ENCODE results near the gene TRPC1. TPM values are rescaled to one million over a fixed set of nuclear protein-coding genes. Genes with fewer than 3 reads are reported as not detected.
"Not testable (repeated sequence)": the region's sequence is repeated elsewhere in the genome, so short reads cannot be mapped to it uniquely, and the experiment has no call there.

TRPC1 gene
- total RNA-seq, 4 donors from 2014 or later: 3.3 to 12.0 (median 4.6) TPM

DNA sequence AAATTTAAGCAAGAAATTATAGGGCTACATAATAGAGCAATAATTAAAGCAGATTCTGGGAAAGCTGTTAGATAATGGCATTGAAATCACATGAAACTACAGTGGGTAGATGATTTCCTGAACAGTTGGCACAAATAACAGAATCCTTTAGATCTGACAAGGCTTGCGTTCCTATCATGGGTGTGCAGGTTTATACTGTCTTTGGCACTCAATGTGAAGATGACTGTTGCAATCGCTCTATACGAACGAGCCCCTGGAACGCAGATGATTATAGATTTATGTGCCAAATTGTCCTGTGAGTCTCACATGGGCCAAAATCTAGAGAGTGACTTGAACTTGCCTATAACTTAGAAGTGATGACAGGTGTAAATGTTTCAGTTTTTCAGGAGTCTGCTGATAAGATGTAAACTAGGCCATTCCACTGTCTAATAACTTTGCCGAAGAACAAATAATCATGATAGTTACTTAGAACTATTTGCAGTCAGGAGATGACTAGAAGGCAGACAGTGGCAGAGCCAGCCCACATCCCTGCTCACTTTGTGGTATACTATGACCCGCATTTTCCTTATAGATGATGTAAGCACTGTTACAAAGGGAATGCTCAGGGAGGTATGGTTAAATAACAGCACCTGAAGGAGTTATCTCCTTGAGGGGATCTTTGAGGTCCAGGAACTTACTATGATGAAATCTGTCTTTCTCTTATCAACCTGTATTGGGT is 30.5 kb upstream of the TRPC1 start:
- 64% methylated on average over 7 of the region's 7 CpGs for WGBS
- Histone ChIP-seq H3K27me3 (no peaks in the 10 kb centered on the region), H3K4me3 (no peak overlapping the region), H3K27ac (no peak overlapping the region), H3K36me3 (no peaks in the 10 kb centered on the region), H3K9me3 (no peaks in the 10 kb centered on the region), H3K4me1 (no peaks in the 10 kb centered on the region)
- DNase-seq (ENCODE audit: low spot score in 2 of 2): no peak
- TF ChIP-seq POLR2AphosphoS5 (IDR thresholded peaks at IDR 0.05) (no peak), EP300 (IDR thresholded peaks at IDR 0.05) (no peak), POLR2A (IDR thresholded peaks at IDR 0.05) (no peak)
- TF ChIP-seq, protein P1, sequence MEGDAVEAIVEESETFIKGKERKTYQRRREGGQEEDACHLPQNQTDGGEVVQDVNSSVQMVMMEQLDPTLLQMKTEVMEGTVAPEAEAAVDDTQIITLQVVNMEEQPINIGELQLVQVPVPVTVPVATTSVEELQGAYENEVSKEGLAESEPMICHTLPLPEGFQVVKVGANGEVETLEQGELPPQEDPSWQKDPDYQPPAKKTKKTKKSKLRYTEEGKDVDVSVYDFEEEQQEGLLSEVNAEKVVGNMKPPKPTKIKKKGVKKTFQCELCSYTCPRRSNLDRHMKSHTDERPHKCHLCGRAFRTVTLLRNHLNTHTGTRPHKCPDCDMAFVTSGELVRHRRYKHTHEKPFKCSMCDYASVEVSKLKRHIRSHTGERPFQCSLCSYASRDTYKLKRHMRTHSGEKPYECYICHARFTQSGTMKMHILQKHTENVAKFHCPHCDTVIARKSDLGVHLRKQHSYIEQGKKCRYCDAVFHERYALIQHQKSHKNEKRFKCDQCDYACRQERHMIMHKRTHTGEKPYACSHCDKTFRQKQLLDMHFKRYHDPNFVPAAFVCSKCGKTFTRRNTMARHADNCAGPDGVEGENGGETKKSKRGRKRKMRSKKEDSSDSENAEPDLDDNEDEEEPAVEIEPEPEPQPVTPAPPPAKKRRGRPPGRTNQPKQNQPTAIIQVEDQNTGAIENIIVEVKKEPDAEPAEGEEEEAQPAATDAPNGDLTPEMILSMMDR (IDR thresholded peaks at IDR 0.05): no peak

DNA sequence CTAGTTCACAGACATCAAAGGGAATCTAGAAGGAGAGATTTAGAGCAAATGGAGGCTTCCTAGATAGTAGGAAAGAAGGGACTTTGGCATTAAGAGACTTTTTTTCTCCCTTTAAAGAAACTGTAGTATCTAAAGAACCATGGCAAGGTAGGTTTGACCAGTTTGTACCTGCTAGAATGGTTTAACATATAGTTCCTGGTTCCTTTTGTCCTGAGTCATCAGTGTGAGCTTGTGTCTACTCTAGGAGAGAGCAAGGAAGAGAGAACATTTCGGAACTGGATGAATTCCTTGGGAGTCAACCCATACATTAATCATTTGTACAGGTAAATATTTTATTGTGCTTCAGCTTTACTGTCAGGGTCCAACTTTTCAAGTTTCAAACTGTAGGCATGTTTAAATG is 29.6 kb upstream of the TRPC1 start:
- DNase-seq (ENCODE audit: low spot score in 2 of 2): no peak
- Histone ChIP-seq H3K4me1 (no peaks in the 10 kb centered on the region), H3K27me3 (no peaks in the 10 kb centered on the region), H3K4me3 (no peak overlapping the region), H3K36me3 (no peaks in the 10 kb centered on the region), H3K9me3 (no peaks in the 10 kb centered on the region), H3K27ac (no peak overlapping the region)
- TF ChIP-seq, protein P1 (IDR thresholded peaks at IDR 0.05): no peak
- WGBS: 71% methylated on average over 1 of the region's 1 CpG

DNA sequence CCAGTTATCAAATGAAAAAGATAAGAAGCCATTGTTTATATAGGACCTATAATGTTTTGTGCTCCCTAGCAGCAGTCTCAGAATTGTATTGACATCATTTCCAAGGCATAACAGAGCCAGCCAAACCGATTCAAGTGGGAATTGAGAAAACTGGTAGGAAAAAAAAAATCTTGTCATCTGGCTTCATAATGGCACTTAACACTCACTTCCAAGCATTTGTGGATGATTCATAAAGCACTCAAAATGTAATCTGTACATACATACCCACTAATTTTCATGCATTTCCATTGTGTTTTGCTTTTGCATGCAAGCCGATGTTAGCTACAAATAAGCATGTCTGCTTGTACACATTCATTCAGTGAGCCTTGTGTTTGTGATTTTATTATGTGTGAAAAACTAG is 18.6 kb upstream of the TRPC1 start:
- Histone ChIP-seq H3K27ac (no peak overlapping the region), H3K36me3 (no peaks in the 10 kb centered on the region), H3K9me3 (no peaks in the 10 kb centered on the region), H3K4me3 (no peak overlapping the region), H3K4me1 (no peaks in the 10 kb centered on the region), H3K27me3 (no peaks in the 10 kb centered on the region)
- no peak for TF ChIP-seq POLR2A (IDR thresholded peaks at IDR 0.05)
- TF ChIP-seq POLR2AphosphoS5 (IDR thresholded peaks at IDR 0.05): no peak
- TF ChIP-seq, protein P1 (IDR thresholded peaks at IDR 0.05): no peak
- TF ChIP-seq EP300 (IDR thresholded peaks at IDR 0.05): no peak
- WGBS: 63% methylated on average over 2 of the region's 2 CpGs
- no peak for DNase-seq (ENCODE audit: low spot score in 2 of 2)

DNA sequence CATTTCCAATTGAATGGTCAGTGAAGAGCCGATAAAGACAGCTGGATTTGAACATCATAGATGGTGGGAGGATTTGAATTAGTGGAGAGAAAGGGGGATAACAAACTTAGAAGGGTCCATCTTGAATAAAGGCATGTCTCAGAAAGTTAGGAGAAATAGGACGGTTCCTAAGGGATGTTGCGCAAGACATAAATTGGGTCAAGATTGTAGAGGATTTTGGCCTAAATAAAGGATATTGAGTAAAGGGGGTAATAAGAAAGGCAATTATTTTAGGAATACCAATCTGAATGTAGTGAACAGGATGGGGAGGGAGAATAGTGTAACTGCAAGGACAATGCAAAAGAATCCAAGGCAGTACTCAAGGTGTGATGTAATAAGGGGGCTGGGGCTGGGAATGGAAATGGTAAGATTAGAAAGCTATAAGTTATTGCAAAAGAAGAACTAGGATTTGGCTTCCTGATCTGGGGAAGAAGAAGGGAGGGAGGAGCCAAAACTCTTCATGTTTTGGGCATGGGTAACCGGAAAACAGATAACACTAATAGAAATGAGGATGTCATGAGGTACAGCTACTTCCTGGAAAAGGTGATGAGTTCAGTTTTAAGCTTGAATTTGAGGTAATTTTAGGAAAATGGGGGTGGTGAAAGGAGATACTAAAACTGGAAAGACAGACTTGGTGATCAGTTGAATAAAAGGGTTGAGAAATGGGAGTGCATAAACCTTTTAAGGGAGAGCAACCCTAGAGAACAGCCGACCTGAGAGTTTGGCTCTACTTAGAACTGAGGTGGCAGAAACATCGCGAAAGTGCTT is 17.3 kb upstream of the TRPC1 start:
- no peaks in the 10 kb centered on the region for H3K27me3 ChIP-seq
- WGBS: 88% methylated on average over 7 of the region's 7 CpGs
- no peak overlapping the region for H3K27ac ChIP-seq
- no peak for TF ChIP-seq POLR2A (IDR thresholded peaks at IDR 0.05)
- TF ChIP-seq POLR2AphosphoS5 (IDR thresholded peaks at IDR 0.05): no peak
- no peak for TF ChIP-seq EP300 (IDR thresholded peaks at IDR 0.05)
- TF ChIP-seq, protein P1 (IDR thresholded peaks at IDR 0.05): no peak
- DNase-seq (ENCODE audit: low spot score in 2 of 2): no peak
- H3K4me3 ChIP-seq: no peak overlapping the region
- H3K9me3 ChIP-seq: no peaks in the 10 kb centered on the region
- no peaks in the 10 kb centered on the region for H3K4me1 ChIP-seq
- no peaks in the 10 kb centered on the region for H3K36me3 ChIP-seq

DNA sequence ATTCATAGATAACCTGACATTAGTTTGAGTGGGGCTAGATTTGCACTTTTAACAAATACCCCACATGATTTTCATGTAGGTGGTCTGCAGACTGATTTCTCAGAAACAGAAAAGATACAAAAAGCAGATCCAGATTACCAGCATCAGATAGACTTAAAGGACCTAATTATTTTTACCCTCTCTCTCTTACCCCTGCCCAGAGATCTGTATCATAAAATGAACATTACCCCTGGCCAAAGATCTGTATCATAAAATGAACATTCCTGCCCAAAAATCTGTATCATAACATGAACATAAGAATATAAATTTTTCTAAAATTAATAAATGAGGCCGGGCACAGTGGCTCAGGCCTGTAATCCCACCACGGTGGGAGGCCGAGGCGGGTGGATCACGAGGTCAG is 14.6 kb upstream of the TRPC1 start:
- H3K36me3 ChIP-seq: no peaks in the 10 kb centered on the region
- no peaks in the 10 kb centered on the region for H3K9me3 ChIP-seq
- no peak overlapping the region for H3K27ac ChIP-seq
- H3K4me3 ChIP-seq: no peak overlapping the region
- H3K4me1 ChIP-seq: no peaks in the 10 kb centered on the region
- WGBS: 100% methylated on average over 5 of the region's 5 CpGs
- H3K27me3 ChIP-seq: no peaks in the 10 kb centered on the region
- no peak for DNase-seq (ENCODE audit: low spot score in 2 of 2)
- TF ChIP-seq, protein P1 (IDR thresholded peaks at IDR 0.05): no peak
- TF ChIP-seq POLR2A (IDR thresholded peaks at IDR 0.05) (no peak), POLR2AphosphoS5 (IDR thresholded peaks at IDR 0.05) (no peak), EP300 (IDR thresholded peaks at IDR 0.05) (no peak)

DNA sequence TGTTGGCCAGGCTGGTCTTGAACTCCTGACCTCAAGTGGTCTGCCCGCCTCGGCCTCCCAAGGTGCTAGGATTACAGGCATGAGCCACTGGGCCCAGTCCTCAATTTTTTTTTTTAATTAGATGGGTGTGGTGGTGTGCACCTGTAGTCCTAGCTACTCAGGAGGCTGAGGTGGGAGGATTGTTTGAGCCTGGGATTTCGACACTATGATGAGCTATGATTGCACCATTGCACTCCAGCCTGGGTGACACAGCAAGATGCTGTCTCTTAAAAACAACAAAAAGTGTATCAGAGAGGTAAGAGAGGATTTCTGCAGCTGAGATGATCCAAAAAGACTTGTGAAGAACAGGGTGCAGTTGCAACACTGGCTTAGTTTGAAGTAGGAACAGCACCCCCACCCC is 9.0 kb upstream of the TRPC1 start:
- not testable (repeated sequence) for H3K4me1 ChIP-seq; DNase-seq (ENCODE audit: low spot score in 2 of 2); H3K9me3 ChIP-seq; H3K36me3 ChIP-seq; H3K27me3 ChIP-seq; H3K27ac ChIP-seq; H3K4me3 ChIP-seq
- WGBS: 98% methylated on average over 3 of the region's 3 CpGs
